SK-N-SH treated with all-trans-retinoic acid at 6 μM for 48 hours (cell line): ENCODE data around the gene DPEP1.

Source experiments
- ATAC-seq: fragments of 200-7000 bp; cut with Tn5 transposase; 3 replicates; pipeline ENCODE4 v1.9.1; 2020; ENCODE audit warnings: mild to moderate bottlenecking, moderate library complexity
- ARNTL ChIP-seq: fragments of 450-650 bp; formaldehyde crosslinking; IDR thresholded peaks from 2 replicates; pipeline ENCODE4 v1.5.0; 2020; ENCODE audit warnings: low read depth, mild to moderate bottlenecking, moderate library complexity, borderline replicate concordance
- BACH2 ChIP-seq: fragments of 250-450 bp; sonication (Bioruptor Pico); IDR thresholded peaks from 2 replicates; pipeline ENCODE4 v1.9.0; 2021; ENCODE audit warnings: mild to moderate bottlenecking, borderline replicate concordance
- CSDC2 ChIP-seq: fragments of 250-450 bp; sonication (Bioruptor Pico); IDR thresholded peaks from 2 replicates; pipeline ENCODE4 v1.5.0; 2020; ENCODE audit warnings: mild to moderate bottlenecking, moderate library complexity
- CSRNP3 ChIP-seq: fragments of 250-450 bp; sonication (Bioruptor Pico); IDR thresholded peaks from 2 replicates; pipeline ENCODE4 v1.5.1; 2021; ENCODE audit warnings: mild to moderate bottlenecking, moderate library complexity
- ESRRG ChIP-seq: fragments of 250-450 bp; sonication (Bioruptor Pico); IDR thresholded peaks from 2 replicates; pipeline ENCODE4 v1.6.1; 2021; ENCODE audit warnings: mild to moderate bottlenecking
- GLIS3 ChIP-seq: fragments of 250-450 bp; sonication (Bioruptor Pico); IDR thresholded peaks from 2 replicates; pipeline ENCODE4 v1.5.0; 2020; ENCODE audit warnings: mild to moderate bottlenecking, moderate library complexity
- ISL1 ChIP-seq: fragments of 250-450 bp; sonication (Bioruptor Pico); IDR thresholded peaks from 2 replicates; pipeline ENCODE4 v2.1.2; 2022; ENCODE audit warnings: mild to moderate bottlenecking, moderate library complexity
- PPARA ChIP-seq: fragments of 250-450 bp; sonication (Bioruptor Pico); IDR thresholded peaks from 2 replicates; pipeline ENCODE4 v1.5.0; 2020; ENCODE audit warnings: mild to moderate bottlenecking, borderline replicate concordance
- RARB ChIP-seq: fragments of 250-450 bp; sonication (Bioruptor Pico); IDR thresholded peaks from 2 replicates; pipeline ENCODE4 v1.8.0; 2021; ENCODE audit warnings: mild to moderate bottlenecking, moderate library complexity
- SNAI2 ChIP-seq: fragments of 250-450 bp; sonication (Bioruptor Pico); IDR thresholded peaks from 2 replicates; pipeline ENCODE4 v1.5.0; 2020; ENCODE audit warnings: mild to moderate bottlenecking, moderate library complexity
- TCF4 ChIP-seq: fragments of 250-450 bp; sonication (Bioruptor Pico); IDR thresholded peaks from 2 replicates; pipeline ENCODE4 v1.8.0; 2021; ENCODE audit warnings: mild to moderate bottlenecking, moderate library complexity, borderline replicate concordance
- TOX ChIP-seq: fragments of 250-450 bp; sonication (Bioruptor Pico); IDR thresholded peaks from 2 replicates; pipeline ENCODE4 v1.8.0; 2021; ENCODE audit warnings: mild to moderate bottlenecking, moderate library complexity, borderline replicate concordance
- ZFP3 ChIP-seq: fragments of 250-450 bp; sonication (Bioruptor Pico); IDR thresholded peaks from 2 replicates; pipeline ENCODE4 v1.5.0; 2020; ENCODE audit warnings: mild to moderate bottlenecking, moderate library complexity
- ZFP30 ChIP-seq: fragments of 450-650 bp; formaldehyde crosslinking; IDR thresholded peaks from 2 replicates; pipeline ENCODE4 v1.5.0; 2022; ENCODE audit warnings: mild to moderate bottlenecking, moderate library complexity
- ZNF565 ChIP-seq: fragments of 450-650 bp; formaldehyde crosslinking; conservative IDR thresholded peaks from 2 replicates; pipeline ENCODE4 v1.5.0; 2020; ENCODE audit warnings: low read depth, mild to moderate bottlenecking, moderate library complexity
- ZNF70 ChIP-seq: fragments of 450-650 bp; formaldehyde crosslinking; IDR thresholded peaks from 2 replicates; pipeline ENCODE4 v1.5.0; 2020; ENCODE audit warnings: mild to moderate bottlenecking, moderate library complexity
- ZNF8 ChIP-seq: fragments of 450-650 bp; formaldehyde crosslinking; IDR thresholded peaks from 2 replicates; pipeline ENCODE4 v1.5.0; 2020; ENCODE audit warnings: mild to moderate bottlenecking, moderate library complexity
- TF ChIP-seq, protein P1 (sequence below): fragments of 250-450 bp; sonication (Bioruptor Pico); IDR thresholded peaks from 2 replicates; pipeline ENCODE4 v1.8.0; 2021; ENCODE audit warnings: low read depth, mild to moderate bottlenecking, moderate library complexity, borderline replicate concordance
- TF ChIP-seq, protein P2 (sequence below): fragments of 250-450 bp; sonication (Bioruptor Pico); IDR thresholded peaks from 2 replicates; pipeline ENCODE4 v1.8.0; 2020; ENCODE audit warnings: mild to moderate bottlenecking, moderate library complexity, borderline replicate concordance
- TF ChIP-seq, protein P3 (sequence below): fragments of 250-450 bp; sonication (Bioruptor Pico); IDR thresholded peaks from 2 replicates; pipeline ENCODE4 v1.5.0; 2020; ENCODE audit warnings: mild to moderate bottlenecking, moderate library complexity

DPEP1 gene

GRCh38 chr16:89639385-89639784, 25.9 kb downstream of the DPEP1 start:
- ATAC-seq = no peak
- TF ChIP-seq ZNF8 = no peak
- no peak for TF ChIP-seq CSDC2 (CRISPR knock-in tag)
- TF ChIP-seq PPARA (CRISPR knock-in tag) = no peak
- TF ChIP-seq RARB (CRISPR knock-in tag) = no peak
- TF ChIP-seq GLIS3 (CRISPR knock-in tag) = no peak
- TF ChIP-seq TCF4 (CRISPR knock-in tag) = no peak
- TF ChIP-seq ESRRG (CRISPR knock-in tag) = no peak
- TF ChIP-seq, protein P1, sequence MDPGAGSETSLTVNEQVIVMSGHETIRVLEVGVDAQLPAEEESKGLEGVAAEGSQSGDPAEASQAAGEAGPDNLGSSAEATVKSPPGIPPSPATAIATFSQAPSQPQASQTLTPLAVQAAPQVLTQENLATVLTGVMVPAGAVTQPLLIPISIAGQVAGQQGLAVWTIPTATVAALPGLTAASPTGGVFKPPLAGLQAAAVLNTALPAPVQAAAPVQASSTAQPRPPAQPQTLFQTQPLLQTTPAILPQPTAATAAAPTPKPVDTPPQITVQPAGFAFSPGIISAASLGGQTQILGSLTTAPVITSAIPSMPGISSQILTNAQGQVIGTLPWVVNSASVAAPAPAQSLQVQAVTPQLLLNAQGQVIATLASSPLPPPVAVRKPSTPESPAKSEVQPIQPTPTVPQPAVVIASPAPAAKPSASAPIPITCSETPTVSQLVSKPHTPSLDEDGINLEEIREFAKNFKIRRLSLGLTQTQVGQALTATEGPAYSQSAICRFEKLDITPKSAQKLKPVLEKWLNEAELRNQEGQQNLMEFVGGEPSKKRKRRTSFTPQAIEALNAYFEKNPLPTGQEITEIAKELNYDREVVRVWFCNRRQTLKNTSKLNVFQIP = no peak
- TF ChIP-seq TOX (CRISPR knock-in tag) = no peak
- no peak for TF ChIP-seq ZNF70 (CRISPR knock-in tag)
- TF ChIP-seq, protein P2, sequence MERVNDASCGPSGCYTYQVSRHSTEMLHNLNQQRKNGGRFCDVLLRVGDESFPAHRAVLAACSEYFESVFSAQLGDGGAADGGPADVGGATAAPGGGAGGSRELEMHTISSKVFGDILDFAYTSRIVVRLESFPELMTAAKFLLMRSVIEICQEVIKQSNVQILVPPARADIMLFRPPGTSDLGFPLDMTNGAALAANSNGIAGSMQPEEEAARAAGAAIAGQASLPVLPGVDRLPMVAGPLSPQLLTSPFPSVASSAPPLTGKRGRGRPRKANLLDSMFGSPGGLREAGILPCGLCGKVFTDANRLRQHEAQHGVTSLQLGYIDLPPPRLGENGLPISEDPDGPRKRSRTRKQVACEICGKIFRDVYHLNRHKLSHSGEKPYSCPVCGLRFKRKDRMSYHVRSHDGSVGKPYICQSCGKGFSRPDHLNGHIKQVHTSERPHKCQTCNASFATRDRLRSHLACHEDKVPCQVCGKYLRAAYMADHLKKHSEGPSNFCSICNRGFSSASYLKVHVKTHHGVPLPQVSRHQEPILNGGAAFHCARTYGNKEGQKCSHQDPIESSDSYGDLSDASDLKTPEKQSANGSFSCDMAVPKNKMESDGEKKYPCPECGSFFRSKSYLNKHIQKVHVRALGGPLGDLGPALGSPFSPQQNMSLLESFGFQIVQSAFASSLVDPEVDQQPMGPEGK (CRISPR knock-in tag) = no peak

DNA sequence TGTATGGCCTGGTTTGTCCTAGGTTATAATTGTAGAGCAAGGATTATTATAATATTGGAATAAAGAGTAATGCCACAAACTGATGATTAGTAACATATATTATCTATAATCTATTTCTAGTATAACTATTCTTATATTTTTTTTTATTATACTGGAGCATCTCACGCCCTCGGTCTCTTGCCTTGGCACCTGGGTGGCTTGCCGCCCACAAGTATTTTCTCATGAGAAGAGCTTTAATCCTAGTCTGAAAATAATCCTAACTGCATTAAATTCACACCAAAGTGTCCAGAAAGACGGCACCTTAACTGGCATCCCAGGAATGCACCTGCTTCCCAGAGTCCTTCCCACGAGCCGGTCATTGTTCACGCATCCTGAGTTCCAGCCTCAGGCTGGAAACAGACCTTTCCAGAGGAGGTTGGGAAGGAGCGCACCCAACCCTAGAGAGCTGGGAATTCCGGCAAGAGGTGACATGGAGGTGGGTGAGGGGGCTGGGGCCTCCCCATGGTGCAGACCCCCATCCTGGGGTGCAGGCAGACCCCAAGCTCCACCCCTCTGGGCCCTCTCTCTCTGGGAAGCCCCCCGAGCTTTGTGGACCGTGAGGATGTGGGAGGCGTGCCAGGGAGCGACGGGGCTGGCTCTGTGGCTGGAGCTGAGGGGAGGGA, 28.1 kb downstream of the DPEP1 start:
- peak; percentile 4 for ATAC-seq
- TF ChIP-seq SNAI2 (CRISPR knock-in tag) (no peak), ZFP3 (CRISPR knock-in tag) (no peak), BACH2 (no peak), TCF4 (CRISPR knock-in tag) (no peak), GLIS3 (CRISPR knock-in tag) (no peak), CSDC2 (CRISPR knock-in tag) (no peak), ZNF565 (no peak), ZFP30 (no peak), PPARA (CRISPR knock-in tag) (no peak), ZNF8 (no peak)
- TF ChIP-seq, protein P2 (CRISPR knock-in tag) = no peak
- TF ChIP-seq, protein P1 = no peak
- TF ChIP-seq, protein P3, sequence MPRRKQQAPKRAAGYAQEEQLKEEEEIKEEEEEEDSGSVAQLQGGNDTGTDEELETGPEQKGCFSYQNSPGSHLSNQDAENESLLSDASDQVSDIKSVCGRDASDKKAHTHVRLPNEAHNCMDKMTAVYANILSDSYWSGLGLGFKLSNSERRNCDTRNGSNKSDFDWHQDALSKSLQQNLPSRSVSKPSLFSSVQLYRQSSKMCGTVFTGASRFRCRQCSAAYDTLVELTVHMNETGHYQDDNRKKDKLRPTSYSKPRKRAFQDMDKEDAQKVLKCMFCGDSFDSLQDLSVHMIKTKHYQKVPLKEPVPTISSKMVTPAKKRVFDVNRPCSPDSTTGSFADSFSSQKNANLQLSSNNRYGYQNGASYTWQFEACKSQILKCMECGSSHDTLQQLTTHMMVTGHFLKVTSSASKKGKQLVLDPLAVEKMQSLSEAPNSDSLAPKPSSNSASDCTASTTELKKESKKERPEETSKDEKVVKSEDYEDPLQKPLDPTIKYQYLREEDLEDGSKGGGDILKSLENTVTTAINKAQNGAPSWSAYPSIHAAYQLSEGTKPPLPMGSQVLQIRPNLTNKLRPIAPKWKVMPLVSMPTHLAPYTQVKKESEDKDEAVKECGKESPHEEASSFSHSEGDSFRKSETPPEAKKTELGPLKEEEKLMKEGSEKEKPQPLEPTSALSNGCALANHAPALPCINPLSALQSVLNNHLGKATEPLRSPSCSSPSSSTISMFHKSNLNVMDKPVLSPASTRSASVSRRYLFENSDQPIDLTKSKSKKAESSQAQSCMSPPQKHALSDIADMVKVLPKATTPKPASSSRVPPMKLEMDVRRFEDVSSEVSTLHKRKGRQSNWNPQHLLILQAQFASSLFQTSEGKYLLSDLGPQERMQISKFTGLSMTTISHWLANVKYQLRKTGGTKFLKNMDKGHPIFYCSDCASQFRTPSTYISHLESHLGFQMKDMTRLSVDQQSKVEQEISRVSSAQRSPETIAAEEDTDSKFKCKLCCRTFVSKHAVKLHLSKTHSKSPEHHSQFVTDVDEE (CRISPR knock-in tag) = no peak
- TF ChIP-seq, all 23 proteins: peak for 0

GRCh38 chr16:89642574-89642973, 29.1 kb downstream of the DPEP1 start:
- ATAC-seq = peak; percentile 6; the same call in 2 of the 3 replicates
- TF ChIP-seq ZNF565 (no peak), CSRNP3 (CRISPR knock-in tag) (no peak), SNAI2 (CRISPR knock-in tag) (no peak), ISL1 (no peak), PPARA (CRISPR knock-in tag) (no peak), CSDC2 (CRISPR knock-in tag) (no peak), TCF4 (CRISPR knock-in tag) (no peak), BACH2 (no peak), ARNTL (CRISPR knock-in tag) (no peak)
- TF ChIP-seq, protein P1 = no peak
- TF ChIP-seq, protein P3 (CRISPR knock-in tag) = no peak
